AG10803 (cell line): ENCODE data around the gene POLD1.

Experiments
- DNase-seq: peaks from one replicate; pipeline ENCODE4 v3.0.0; 2010; ENCODE audit warnings: low read depth
- H3K4me3 ChIP-seq: 2 replicates; pipeline ENCODE4 v1.5.1; 2011; ENCODE audit warnings: mild to moderate bottlenecking, low read length, control low read depth
- CTCF ChIP-seq: conservative IDR thresholded peaks from 2 replicates; pipeline ENCODE4 v1.5.1; 2011; ENCODE audit warnings: mild to moderate bottlenecking, low read length, control low read depth, inconsistent platforms

The POLD1 gene

DNA sequence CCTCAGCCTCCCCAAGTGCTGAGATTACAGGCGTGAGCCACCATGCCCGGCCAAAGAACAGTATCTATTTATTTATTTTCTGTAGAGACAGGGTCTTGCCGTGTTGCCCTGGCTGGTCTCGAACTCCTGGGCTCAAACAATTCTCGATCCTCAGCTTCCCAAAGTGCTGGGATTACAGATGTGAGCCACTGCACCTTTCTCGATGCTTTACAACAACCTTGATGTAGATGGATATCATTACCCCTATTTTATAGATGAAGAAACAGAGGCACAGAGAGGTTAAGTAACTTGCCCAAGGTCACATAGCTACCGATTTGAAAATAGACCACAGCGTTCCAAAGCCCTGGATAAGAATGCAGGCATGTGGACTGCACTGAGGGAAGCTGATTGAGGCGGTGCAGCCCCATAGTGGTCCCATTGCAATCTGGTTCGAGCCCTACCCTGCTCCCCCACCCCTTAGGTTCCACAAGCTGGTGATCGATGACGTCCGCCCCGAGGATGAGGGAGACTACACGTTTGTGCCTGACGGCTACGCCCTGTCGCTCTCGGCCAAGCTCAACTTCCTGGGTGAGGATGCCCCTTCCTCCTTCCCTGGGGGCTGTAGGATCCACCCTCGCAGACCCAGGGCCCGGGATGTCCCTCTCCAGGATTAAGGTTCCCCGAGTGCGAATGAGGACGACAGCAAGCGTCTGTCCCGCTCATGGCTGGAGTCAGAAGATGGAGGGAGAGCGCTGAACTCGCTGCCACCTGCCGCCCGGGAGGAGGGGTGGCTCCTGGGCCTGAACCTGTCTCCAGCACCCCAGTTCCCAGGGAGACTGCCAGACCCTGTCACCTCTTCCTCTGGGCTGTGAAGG lies 66.4 kb downstream of the POLD1 start:
- no peak overlapping the region for H3K4me3 ChIP-seq
- DNase-seq, result no peak
- TF ChIP-seq CTCF, result no peak

DNA sequence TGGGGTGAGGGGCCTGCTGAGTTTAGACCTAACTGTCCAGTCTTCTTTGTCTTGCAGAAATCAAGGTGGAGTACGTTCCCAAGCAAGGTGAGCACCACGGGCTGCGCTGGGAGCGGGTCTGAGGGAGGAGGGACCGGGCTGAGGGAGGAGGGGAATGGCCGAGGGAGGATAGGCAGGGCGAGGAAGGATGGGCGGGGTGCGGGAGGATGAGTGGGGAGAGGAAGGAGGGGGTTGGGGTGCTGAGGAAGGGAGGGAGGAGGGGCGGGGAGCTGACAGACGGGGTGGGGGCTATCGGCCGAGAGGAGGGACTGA lies 67.0 kb downstream of the POLD1 start:
- no peak for TF ChIP-seq CTCF
- H3K4me3 ChIP-seq, result no peak overlapping the region
- no peak for DNase-seq

- TF ChIP-seq CTCF, result no peak
- H3K4me3 ChIP-seq, result no peak overlapping the region
- no peak for DNase-seq
Measured at GRCh38 chr19:50453243-50453642, 69.1 kb downstream of the POLD1 start.

GRCh38 chr19:50455992-50456391 lies 71.8 kb downstream of the POLD1 start:
- no peak for DNase-seq
- no peak overlapping the region for H3K4me3 ChIP-seq
- no peak for TF ChIP-seq CTCF

- DNase-seq, result no peak
- no peak overlapping the region for H3K4me3 ChIP-seq
- no peak for TF ChIP-seq CTCF
Measured at GRCh38 chr19:50457300-50457699, 73.2 kb downstream of the POLD1 start.

- no peak for TF ChIP-seq CTCF
- peak; percentile 39 for DNase-seq
- H3K4me3 ChIP-seq, result no peak overlapping the region; the same call in 1 of the 2 replicates
Measured at GRCh38 chr19:50458396-50459066, 74.4 kb downstream of the POLD1 start.

GRCh38 chr19:50459067-50459456 lies 74.9 kb downstream of the POLD1 start:
- no peak for DNase-seq
- no peak overlapping the region for H3K4me3 ChIP-seq
- TF ChIP-seq CTCF, result no peak
